ENCODE results near the gene TEX44. TPM values are rescaled to one million over a fixed set of nuclear protein-coding genes. Genes with fewer than 3 reads are reported as not detected.

The TEX44 gene
- total RNA-seq, 1 donor from 2014 or later, result not detected

DNA sequence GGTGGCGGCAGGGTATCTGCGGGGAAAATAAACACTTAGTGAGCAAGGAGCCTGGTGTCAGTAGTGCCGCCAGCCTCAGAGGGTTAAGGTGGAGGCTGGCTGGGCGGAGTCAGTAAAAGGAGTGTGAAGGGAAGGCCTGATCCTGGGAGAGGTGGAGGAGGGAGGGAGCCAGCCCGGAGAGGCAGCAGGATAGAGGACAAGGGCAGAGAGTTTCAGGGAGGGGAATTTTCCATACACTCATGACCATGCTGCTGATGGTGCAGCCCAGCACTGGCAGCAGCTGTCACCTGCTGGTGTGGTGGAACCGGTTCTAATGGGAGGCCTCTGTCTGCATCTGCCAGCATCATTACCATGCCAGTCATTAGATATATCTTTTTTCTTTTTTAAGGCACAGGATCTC, 2.0 kb upstream of the TEX44 start:
- peak; percentile 7 for DNase-seq (ENCODE audit: low read depth)
- TF ChIP-seq, protein P1, sequence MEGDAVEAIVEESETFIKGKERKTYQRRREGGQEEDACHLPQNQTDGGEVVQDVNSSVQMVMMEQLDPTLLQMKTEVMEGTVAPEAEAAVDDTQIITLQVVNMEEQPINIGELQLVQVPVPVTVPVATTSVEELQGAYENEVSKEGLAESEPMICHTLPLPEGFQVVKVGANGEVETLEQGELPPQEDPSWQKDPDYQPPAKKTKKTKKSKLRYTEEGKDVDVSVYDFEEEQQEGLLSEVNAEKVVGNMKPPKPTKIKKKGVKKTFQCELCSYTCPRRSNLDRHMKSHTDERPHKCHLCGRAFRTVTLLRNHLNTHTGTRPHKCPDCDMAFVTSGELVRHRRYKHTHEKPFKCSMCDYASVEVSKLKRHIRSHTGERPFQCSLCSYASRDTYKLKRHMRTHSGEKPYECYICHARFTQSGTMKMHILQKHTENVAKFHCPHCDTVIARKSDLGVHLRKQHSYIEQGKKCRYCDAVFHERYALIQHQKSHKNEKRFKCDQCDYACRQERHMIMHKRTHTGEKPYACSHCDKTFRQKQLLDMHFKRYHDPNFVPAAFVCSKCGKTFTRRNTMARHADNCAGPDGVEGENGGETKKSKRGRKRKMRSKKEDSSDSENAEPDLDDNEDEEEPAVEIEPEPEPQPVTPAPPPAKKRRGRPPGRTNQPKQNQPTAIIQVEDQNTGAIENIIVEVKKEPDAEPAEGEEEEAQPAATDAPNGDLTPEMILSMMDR (IDR thresholded peaks at IDR 0.05; ENCODE audit: insufficient read depth, low read length, severe bottlenecking), result no peak
- Histone ChIP-seq H3K36me3 (ENCODE audit: control insufficient read depth, insufficient read depth, low read length) (no peaks in the 10 kb centered on the region), H3K4me3 (ENCODE audit: low read depth, low read length) (no peak overlapping the region), H3K27me3 (ENCODE audit: control insufficient read depth, insufficient read depth, low read length) (peaks cover 2% of the 10 kb centered on the region)
- no peak for FAIRE-seq

DNA sequence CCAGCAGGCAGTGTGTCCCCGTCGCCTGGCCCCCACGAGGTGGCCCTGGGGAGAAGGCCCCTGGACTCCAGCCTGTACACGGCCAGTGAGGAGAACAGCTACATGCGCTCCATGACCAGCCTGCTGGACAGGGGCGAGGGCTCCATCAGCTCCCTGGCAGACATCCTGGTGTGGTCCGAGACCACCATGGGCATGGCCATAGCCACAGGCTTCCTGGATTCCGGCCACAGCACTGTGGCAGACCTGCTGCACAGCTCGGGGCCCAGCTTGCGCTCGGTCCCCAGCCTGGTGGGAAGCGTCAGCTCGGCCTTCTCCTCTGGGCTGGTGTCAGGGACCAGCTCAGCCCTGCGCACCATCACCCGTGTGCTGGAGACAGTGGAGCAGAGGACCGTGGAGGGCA, 1.0 kb downstream of the TEX44 start:
- Histone ChIP-seq H3K27me3 (ENCODE audit: control insufficient read depth, insufficient read depth, low read length) (peaks cover 2% of the 10 kb centered on the region), H3K4me3 (ENCODE audit: low read depth, low read length) (no peak overlapping the region), H3K36me3 (ENCODE audit: control insufficient read depth, insufficient read depth, low read length) (no peaks in the 10 kb centered on the region)
- FAIRE-seq (no peak), DNase-seq (ENCODE audit: low read depth) (no peak)
- TF ChIP-seq, protein P1 (IDR thresholded peaks at IDR 0.05; ENCODE audit: insufficient read depth, low read length, severe bottlenecking), result no peak

DNA sequence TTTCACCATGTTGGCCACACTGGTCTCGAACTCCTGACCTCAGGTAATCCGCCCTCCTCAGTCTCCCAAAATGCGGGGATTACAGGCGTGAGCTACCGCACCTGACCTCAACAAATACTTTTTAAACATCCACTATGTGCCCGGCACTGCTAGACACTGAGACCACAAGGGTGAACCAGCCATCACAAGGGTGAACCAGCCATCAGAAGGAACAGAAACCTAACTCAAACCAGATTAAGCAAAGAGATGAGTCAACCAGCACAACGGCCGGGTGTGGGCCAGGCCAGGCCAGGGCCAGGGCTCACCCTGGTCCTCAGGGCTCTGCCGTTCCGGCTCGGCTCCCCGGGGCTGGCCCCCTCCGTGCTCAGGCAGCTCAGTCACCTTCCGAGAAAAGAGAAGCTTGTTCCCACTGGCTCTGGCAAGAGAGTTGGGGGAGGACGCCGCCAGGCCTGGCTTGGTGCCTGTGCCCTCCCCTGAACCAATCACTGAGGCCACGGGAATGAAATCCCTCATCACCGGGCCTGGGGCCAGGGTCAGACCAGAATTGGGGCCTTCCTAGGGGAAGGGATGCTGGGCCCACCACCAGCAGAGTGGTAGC, 4.4 kb downstream of the TEX44 start:
- DNase-seq (ENCODE audit: low read depth) (peak; percentile 20), FAIRE-seq (no peak)
- TF ChIP-seq, protein P1 (IDR thresholded peaks at IDR 0.05; ENCODE audit: insufficient read depth, low read length, severe bottlenecking), result no peak

DNA sequence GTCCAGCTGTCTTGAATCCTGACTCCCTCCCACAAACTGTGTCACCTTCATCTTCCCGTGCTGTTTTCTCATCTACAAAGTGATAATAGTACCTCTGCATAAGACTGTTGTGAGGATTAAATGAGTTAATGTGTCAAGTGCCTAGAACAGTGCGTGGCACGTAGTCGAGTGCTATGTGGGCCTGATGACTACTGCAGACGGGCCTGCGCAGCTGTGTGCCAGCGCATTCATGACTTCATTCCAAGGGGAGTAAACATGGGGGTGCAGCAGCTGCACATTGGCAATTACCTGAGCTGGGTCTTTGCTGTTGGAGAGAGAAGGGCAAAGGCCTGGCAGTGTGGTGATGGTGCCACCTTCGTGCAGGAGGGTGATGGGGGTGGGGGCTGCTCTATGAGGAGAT, 5.0 kb downstream of the TEX44 start:
- FAIRE-seq, result no peak
- Histone ChIP-seq H3K36me3 (ENCODE audit: control insufficient read depth, insufficient read depth, low read length) (no peaks in the 10 kb centered on the region), H3K4me3 (ENCODE audit: low read depth, low read length) (no peak overlapping the region), H3K27me3 (ENCODE audit: control insufficient read depth, insufficient read depth, low read length) (peaks cover 2% of the 10 kb centered on the region)
- TF ChIP-seq, protein P1 (IDR thresholded peaks at IDR 0.05; ENCODE audit: insufficient read depth, low read length, severe bottlenecking), result no peak
- DNase-seq (ENCODE audit: low read depth), result no peak

More for the DNA sequence above, 4.4 kb downstream of the TEX44 start:
- H3K4me3 ChIP-seq (ENCODE audit: low read depth, low read length), result no peak overlapping the region
- peaks cover 2% of the 10 kb centered on the region for H3K27me3 ChIP-seq (ENCODE audit: control insufficient read depth, insufficient read depth, low read length)
- no peaks in the 10 kb centered on the region for H3K36me3 ChIP-seq (ENCODE audit: control insufficient read depth, insufficient read depth, low read length)

DNA sequence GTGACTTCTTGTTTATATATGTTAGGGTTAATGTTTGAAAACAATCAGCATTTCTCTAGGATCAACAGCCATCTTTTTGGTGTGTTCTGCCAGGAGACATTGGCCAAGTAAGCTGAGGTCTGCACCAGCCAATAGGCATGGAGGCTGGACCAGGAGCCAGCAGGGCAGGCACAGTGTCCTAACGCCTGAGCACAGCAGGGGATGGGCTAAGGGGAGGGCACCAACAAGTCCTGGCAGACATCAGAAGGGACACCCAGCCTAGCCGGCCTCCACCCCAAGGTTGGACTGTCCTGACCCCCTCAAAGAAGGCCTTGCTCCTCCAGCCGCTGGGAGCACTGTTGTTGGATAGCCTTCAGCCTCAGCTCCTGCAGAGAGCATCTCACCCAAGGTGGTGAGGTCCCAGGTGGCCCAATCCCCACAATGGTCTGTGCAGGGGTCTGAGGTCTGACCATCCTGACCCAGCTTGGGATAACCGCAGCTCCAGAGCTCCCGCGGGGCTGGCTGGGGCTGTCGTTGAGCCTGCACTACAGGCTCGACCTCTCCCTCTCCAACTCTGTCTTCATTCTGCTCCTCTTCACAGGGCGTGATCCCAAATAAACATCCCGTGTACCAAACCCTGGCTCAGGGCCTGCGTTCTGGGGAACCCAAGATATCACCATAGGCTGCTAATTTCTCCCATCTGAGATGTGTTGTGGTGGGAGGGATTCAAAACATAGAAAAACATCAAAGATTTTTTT, 8.1 kb downstream of the TEX44 start:
- H3K36me3 ChIP-seq (ENCODE audit: control insufficient read depth, insufficient read depth, low read length), result no peaks in the 10 kb centered on the region
- FAIRE-seq (peak; percentile 58), DNase-seq (ENCODE audit: low read depth) (no peak)
- no peak overlapping the region for H3K4me3 ChIP-seq (ENCODE audit: low read depth, low read length)
- TF ChIP-seq, protein P1 (IDR thresholded peaks at IDR 0.05; ENCODE audit: insufficient read depth, low read length, severe bottlenecking), result no peak
- H3K27me3 ChIP-seq (ENCODE audit: control insufficient read depth, insufficient read depth, low read length), result no peaks in the 10 kb centered on the region
